Right lobe of liver (tissue), 6 donors: Measurements from ENCODE around the gene FAIM2. TPM values are rescaled to one million over a fixed set of nuclear protein-coding genes. Genes with fewer than 3 reads are reported as not detected.

Experiments
- ATAC-seq, 4 donors: fragments of 200-7000 bp; cut with Tn5 transposase; one replicate each; pipeline ENCODE4 v1.9.1; 2020; ENCODE audit warnings: mild to moderate bottlenecking in 4 of 4, moderate library complexity in 4 of 4
- DNase-seq, 3 donors: peaks; one replicate each; pipeline ENCODE4 v3.0.0-alpha.2; 2020
- H3K27ac ChIP-seq, 3 donors: fragments of 200-600 bp; one replicate each; pipeline ENCODE4 v1.8.0; 2022
- H3K27me3 ChIP-seq, 2 donors: fragments of 200-600 bp; one replicate each; pipeline ENCODE4 v1.8.0; 2022
- H3K36me3 ChIP-seq, 4 donors: fragments of 200-600 bp; sonication (generic) in 1 of 4; one replicate each; pipeline versions ENCODE4 v1.5.1 to v1.8.0; 2017 to 2022; ENCODE audit warnings: control low read depth in 1 of 4
- H3K4me1 ChIP-seq, 4 donors: fragments of 200-600 bp; sonication (generic) in 1 of 4; one replicate each; pipeline versions ENCODE4 v1.5.1 to v1.8.0; 2017 to 2022; ENCODE audit warnings: control low read depth in 1 of 4
- H3K4me3 ChIP-seq, 3 donors: fragments of 200-600 bp; one replicate each; pipeline ENCODE4 v1.8.0; 2022
- H3K9me3 ChIP-seq, 4 donors: fragments of 200-600 bp; sonication (generic) in 1 of 4; one replicate each; pipeline versions ENCODE4 v1.5.1 to v1.8.0; 2017 to 2022; ENCODE audit warnings: control low read depth in 1 of 4
- CTCF ChIP-seq, 4 donors: fragments of 200-600 bp in 3 of 4; fragments of 450-650 bp in 1 of 4; IDR thresholded peaks; one replicate each; pipeline versions ENCODE4 v1.5.1 to v1.8.0; 2016 to 2022; ENCODE audit warnings: antibody characterized with exemption in 4 of 4, mild to moderate bottlenecking in 2 of 4
- POLR2A ChIP-seq: fragments of 450-650 bp; IDR thresholded peaks from one replicate; pipeline ENCODE4 v1.6.1; 2017; ENCODE audit warnings: antibody characterized with exemption, mild to moderate bottlenecking
- WGBS: methylation state at CpG from one replicate; pipeline ENCODE4 v1.1.6; 2018; ENCODE audit warnings: low coverage, low lambda C conversion rate; ENCODE audit not compliant: insufficient coverage; ENCODE audit errors: missing lambda C conversion rate; 5-methylcytosine and 5-hydroxymethylcytosine counted together
- intact Hi-C, 2 donors: fragments of 100-400 bp; cut with DNase I; formaldehyde crosslinking; loops; one replicate each; pipeline versions ENCODE4 v1.11.2 to v1.14.1; 2022
- total RNA-seq, 6 experiments: library from RNA; depleted of rRNA in 2 of 6; stranded (reverse); fragments of >200 nt in 2 of 6; fragmentation: NEBNext Ultra II Directional in 3 of 6; extraction: Animal tissue kit (Norgen Biotek cat#: 25700) in 3 of 6; gene quantifications; one replicate each; pipeline versions ENCODE4 v1.1.0 to v1.2.4, GENCODE V29; 2016 to 2023
- donor health status: DM: no; HTN: yes; CAD: no.
- donor health status: DM: no; HTN: no; CAD: no.
- donor health status: DM: no; HTN: no; CAD: no.
- donor health status: DM: no; HTN: yes; CAD: no.
- donor health status: DM: no; HTN: yes; CAD: no.

FAIM2 gene
- total RNA-seq, 6 experiments from 2014 or later, result 0.16 TPM; not detected in 5

- no peak overlapping the region for H3K27ac ChIP-seq
- no peaks in the 10 kb centered on the region for H3K27me3 ChIP-seq
- TF ChIP-seq CTCF (IDR thresholded peaks at IDR 0.05), result no peak
- TF ChIP-seq POLR2A, result no peak
- DNase-seq (peak in 1 of 3 donors; percentile 22), ATAC-seq (no peak)
- H3K4me3 ChIP-seq, result no peak overlapping the region
- 74% methylated on average over 5 of the region's 7 CpGs for WGBS
- intact Hi-C loops, result no loop called here
- no peaks in the 10 kb centered on the region for H3K36me3 ChIP-seq
- no peaks in the 10 kb centered on the region for H3K9me3 ChIP-seq
- no peaks in the 10 kb centered on the region for H3K4me1 ChIP-seq
These were observed 3.8 kb downstream of the FAIM2 start for GRCh38 chr12:49899921-49900320.

GRCh38 chr12:49899286-49899843 lies 4.3 kb downstream of the FAIM2 start:
- H3K27me3 ChIP-seq, result no peaks in the 10 kb centered on the region
- ATAC-seq (no peak), DNase-seq (peak in 1 of 3 donors; percentile 4)
- WGBS, result 99% methylated on average over 9 of the region's 9 CpGs
- intact Hi-C loops, result no loop called here
- no peaks in the 10 kb centered on the region for H3K36me3 ChIP-seq
- H3K9me3 ChIP-seq, result no peaks in the 10 kb centered on the region
- H3K4me3 ChIP-seq, result no peak overlapping the region
- TF ChIP-seq CTCF (IDR thresholded peaks at IDR 0.05), result no peak
- TF ChIP-seq POLR2A, result no peak
- H3K27ac ChIP-seq, result no peak overlapping the region
- no peaks in the 10 kb centered on the region for H3K4me1 ChIP-seq

GRCh38 chr12:49897276-49897675 lies 6.4 kb downstream of the FAIM2 start:
- no peaks in the 10 kb centered on the region for H3K4me1 ChIP-seq
- no peaks in the 10 kb centered on the region for H3K9me3 ChIP-seq
- no peaks in the 10 kb centered on the region for H3K27me3 ChIP-seq
- peak in 1 of 3 donors; percentile 41 for DNase-seq
- no peak overlapping the region for H3K27ac ChIP-seq
- no peak overlapping the region for H3K4me3 ChIP-seq
- ATAC-seq, result no peak
- TF ChIP-seq POLR2A, result no peak
- intact Hi-C loops, result no loop called here
- 66% methylated on average over 3 of the region's 4 CpGs for WGBS
- no peaks in the 10 kb centered on the region for H3K36me3 ChIP-seq

- H3K9me3 ChIP-seq, result no peaks in the 10 kb centered on the region
- intact Hi-C loops, result no loop called here
- no peak overlapping the region for H3K4me3 ChIP-seq
- no peaks in the 10 kb centered on the region for H3K36me3 ChIP-seq
- no peak overlapping the region for H3K27ac ChIP-seq
- no peaks in the 10 kb centered on the region for H3K4me1 ChIP-seq
- no peaks in the 10 kb centered on the region for H3K27me3 ChIP-seq
- TF ChIP-seq POLR2A (no peak), CTCF (IDR thresholded peaks at IDR 0.05) (no peak)
- WGBS, result 71% methylated on average over 7 of the region's 9 CpGs
- DNase-seq (peak in 1 of 3 donors; percentile 16), ATAC-seq (no peak)
These were observed 7.9 kb downstream of the FAIM2 start for GRCh38 chr12:49895773-49896172.

GRCh38 chr12:49894751-49895148 lies 8.9 kb downstream of the FAIM2 start:
- 57% methylated on average over 2 of the region's 5 CpGs for WGBS
- no peak overlapping the region for H3K27ac ChIP-seq
- H3K4me3 ChIP-seq, result no peak overlapping the region
- no peaks in the 10 kb centered on the region for H3K36me3 ChIP-seq
- H3K27me3 ChIP-seq, result no peaks in the 10 kb centered on the region
- ATAC-seq (no peak), DNase-seq (peak in 1 of 3 donors; percentile 11)
- H3K4me1 ChIP-seq, result no peaks in the 10 kb centered on the region
- intact Hi-C loops, result no loop called here
- TF ChIP-seq CTCF (IDR thresholded peaks at IDR 0.05) (no peak), POLR2A (no peak)
- H3K9me3 ChIP-seq, result no peaks in the 10 kb centered on the region
